Ishikawa (cell line): Measurements from ENCODE around the gene BMPR1A.
A peak's percentile ranks its signal among the peaks of the same experiment; 100 is the strongest.

ENCODE experiments used
- CEBPB ChIP-seq: IDR thresholded peaks from 2 replicates; pipeline ENCODE4 v1.6.1; 2012
- EGR1 ChIP-seq: IDR thresholded peaks from 2 replicates; pipeline ENCODE4 v1.6.1; 2012
- EP300 ChIP-seq: IDR thresholded peaks from 2 replicates; pipeline ENCODE4 v1.6.1; 2012; ENCODE audit warnings: borderline replicate concordance
- FOXM1 ChIP-seq: IDR thresholded peaks from 2 replicates; pipeline ENCODE4 v1.6.1; 2012; ENCODE audit warnings: low read depth, borderline replicate concordance
- NFIC ChIP-seq: IDR thresholded peaks from 2 replicates; pipeline ENCODE4 v1.6.1; 2012
- RAD21 ChIP-seq: IDR thresholded peaks from 2 replicates; pipeline ENCODE4 v1.6.1; 2012; ENCODE audit warnings: low read depth
- TAF1 ChIP-seq: IDR thresholded peaks from 2 replicates; pipeline ENCODE4 v1.6.1; 2012; ENCODE audit warnings: low read depth, mild to moderate bottlenecking
- TCF12 ChIP-seq: IDR thresholded peaks from 2 replicates; pipeline ENCODE4 v1.6.1; 2012; ENCODE audit warnings: low read depth
- TEAD4 ChIP-seq: IDR thresholded peaks from 2 replicates; pipeline ENCODE4 v1.6.1; 2012
- YY1 ChIP-seq: IDR thresholded peaks from 2 replicates; pipeline ENCODE4 v1.6.1; 2012; ENCODE audit warnings: low read depth
- ZBTB7A ChIP-seq: IDR thresholded peaks from 2 replicates; pipeline ENCODE4 v1.6.1; 2012; ENCODE audit warnings: low read depth
- TF ChIP-seq, protein P1 (sequence below): IDR thresholded peaks from 2 replicates; pipeline ENCODE4 v1.6.1; 2012
- TF ChIP-seq, protein P2 (sequence below): IDR thresholded peaks from 2 replicates; pipeline ENCODE4 v1.6.1; 2012; ENCODE audit warnings: low read depth, mild to moderate bottlenecking

DNA sequence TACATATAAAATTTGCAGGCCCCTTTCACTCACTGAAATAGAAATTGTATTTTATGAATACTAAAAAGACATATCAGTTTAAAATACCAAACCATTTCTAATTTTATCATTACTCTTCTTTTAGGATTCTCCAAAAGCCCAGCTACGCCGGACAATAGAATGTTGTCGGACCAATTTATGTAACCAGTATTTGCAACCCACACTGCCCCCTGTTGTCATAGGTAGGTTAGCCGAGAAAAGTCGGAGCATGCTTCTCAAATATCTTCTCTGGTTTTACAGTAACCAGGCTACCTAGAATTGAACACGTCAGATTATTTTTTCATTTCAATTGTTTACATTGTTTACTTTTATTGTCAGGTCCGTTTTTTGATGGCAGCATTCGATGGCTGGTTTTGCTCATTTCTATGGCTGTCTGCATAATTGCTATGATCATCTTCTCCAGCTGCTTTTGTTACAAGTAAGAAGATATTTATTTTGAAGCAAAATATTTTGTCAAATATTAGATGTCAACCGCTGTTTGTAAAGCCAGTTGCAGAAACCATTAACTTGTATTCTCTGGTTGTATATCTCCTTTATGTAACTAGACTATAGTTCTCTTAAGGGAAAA lies 143.4 kb downstream of the BMPR1A start:
- TF ChIP-seq RAD21: peak; percentile 89
- TF ChIP-seq TAF1: no peak
- no peak for TF ChIP-seq YY1
- TF ChIP-seq, protein P1, sequence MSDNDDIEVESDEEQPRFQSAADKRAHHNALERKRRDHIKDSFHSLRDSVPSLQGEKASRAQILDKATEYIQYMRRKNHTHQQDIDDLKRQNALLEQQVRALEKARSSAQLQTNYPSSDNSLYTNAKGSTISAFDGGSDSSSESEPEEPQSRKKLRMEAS: no peak
- no peak for TF ChIP-seq FOXM1
- no peak for TF ChIP-seq TCF12
- TF ChIP-seq ZBTB7A: no peak
- TF ChIP-seq, protein P2, sequence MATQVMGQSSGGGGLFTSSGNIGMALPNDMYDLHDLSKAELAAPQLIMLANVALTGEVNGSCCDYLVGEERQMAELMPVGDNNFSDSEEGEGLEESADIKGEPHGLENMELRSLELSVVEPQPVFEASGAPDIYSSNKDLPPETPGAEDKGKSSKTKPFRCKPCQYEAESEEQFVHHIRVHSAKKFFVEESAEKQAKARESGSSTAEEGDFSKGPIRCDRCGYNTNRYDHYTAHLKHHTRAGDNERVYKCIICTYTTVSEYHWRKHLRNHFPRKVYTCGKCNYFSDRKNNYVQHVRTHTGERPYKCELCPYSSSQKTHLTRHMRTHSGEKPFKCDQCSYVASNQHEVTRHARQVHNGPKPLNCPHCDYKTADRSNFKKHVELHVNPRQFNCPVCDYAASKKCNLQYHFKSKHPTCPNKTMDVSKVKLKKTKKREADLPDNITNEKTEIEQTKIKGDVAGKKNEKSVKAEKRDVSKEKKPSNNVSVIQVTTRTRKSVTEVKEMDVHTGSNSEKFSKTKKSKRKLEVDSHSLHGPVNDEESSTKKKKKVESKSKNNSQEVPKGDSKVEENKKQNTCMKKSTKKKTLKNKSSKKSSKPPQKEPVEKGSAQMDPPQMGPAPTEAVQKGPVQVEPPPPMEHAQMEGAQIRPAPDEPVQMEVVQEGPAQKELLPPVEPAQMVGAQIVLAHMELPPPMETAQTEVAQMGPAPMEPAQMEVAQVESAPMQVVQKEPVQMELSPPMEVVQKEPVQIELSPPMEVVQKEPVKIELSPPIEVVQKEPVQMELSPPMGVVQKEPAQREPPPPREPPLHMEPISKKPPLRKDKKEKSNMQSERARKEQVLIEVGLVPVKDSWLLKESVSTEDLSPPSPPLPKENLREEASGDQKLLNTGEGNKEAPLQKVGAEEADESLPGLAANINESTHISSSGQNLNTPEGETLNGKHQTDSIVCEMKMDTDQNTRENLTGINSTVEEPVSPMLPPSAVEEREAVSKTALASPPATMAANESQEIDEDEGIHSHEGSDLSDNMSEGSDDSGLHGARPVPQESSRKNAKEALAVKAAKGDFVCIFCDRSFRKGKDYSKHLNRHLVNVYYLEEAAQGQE: no peak
- no peak for TF ChIP-seq EP300
- TF ChIP-seq NFIC: no peak
- TF ChIP-seq TEAD4: no peak
- no peak for TF ChIP-seq EGR1
- no peak for TF ChIP-seq CEBPB
